Epithelial cell of umbilical artery (primary cell): ENCODE measurements around the gene MOAP1. TPM values are rescaled to one million over a fixed set of nuclear protein-coding genes. Genes with fewer than 3 reads are reported as not detected.

Experiments used
- total RNA-seq: library from RNA; depleted of rRNA; stranded (reverse); fragments of >200 nt; gene quantifications from 2 replicates; pipeline ENCODE4 v1.2.3, GENCODE V29; 2014

Gene MOAP1, protein sequence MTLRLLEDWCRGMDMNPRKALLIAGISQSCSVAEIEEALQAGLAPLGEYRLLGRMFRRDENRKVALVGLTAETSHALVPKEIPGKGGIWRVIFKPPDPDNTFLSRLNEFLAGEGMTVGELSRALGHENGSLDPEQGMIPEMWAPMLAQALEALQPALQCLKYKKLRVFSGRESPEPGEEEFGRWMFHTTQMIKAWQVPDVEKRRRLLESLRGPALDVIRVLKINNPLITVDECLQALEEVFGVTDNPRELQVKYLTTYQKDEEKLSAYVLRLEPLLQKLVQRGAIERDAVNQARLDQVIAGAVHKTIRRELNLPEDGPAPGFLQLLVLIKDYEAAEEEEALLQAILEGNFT
- 21.4 and 25.8 TPM in 2 replicates for total RNA-seq

DNA sequence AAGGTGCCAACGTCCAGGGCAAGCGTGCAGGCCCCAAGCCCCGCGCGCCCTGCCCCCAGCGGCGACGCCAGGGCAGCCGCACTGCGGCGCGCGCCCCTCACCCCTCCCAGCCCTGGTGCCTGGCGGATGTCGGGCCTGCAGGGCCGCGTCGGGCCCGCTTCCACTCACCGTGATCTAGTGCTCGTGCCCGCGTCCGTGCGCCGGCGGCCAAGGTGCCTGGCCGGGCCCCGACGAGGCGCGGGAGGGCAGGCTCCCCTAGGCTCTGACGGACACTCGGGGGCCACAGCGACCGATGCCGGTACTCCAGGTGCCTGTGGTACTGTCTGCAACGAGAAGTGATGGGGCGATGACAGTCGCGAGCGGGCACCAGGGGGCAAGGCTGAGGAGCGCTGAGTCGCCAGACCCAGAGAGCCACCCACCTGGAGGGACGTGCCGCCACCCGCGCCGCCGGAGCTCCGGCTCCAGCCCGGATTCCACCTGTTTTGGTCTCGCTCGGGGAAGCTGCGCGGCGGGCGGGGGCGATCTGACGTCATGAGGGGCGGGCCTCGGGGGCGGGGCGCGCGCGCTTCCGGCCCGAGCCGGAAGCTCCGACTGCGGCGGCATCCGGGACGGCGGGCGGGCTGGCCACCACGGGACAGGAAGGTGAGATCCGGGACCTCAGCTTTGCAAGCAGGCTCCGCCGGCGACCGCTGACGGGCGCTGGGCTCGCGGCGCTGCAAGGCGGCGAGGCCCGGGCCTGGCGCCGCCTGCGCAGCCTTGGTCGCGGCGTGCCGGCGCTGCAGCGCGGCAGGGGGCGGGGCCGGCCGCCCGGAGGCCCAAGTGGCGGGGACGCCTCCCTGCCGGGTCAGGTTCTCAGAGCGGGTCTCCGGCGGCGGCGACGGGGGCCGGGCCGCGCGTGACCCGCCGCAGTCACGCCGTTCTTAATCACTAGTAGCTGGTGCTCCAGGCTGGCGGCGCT lies at the start of gene MOAP1, which contains the start of gene LYSET:
TSS of gene MOAP1 (minus strand) at position 507 of the 958 bp plus-strand sequence. CDS start 655 bp downstream, outside the sequence.
TSS of gene LYSET (plus strand) at position 927 of the 958 bp plus-strand sequence. CDS start 89 bp downstream, outside the sequence.

DNA sequence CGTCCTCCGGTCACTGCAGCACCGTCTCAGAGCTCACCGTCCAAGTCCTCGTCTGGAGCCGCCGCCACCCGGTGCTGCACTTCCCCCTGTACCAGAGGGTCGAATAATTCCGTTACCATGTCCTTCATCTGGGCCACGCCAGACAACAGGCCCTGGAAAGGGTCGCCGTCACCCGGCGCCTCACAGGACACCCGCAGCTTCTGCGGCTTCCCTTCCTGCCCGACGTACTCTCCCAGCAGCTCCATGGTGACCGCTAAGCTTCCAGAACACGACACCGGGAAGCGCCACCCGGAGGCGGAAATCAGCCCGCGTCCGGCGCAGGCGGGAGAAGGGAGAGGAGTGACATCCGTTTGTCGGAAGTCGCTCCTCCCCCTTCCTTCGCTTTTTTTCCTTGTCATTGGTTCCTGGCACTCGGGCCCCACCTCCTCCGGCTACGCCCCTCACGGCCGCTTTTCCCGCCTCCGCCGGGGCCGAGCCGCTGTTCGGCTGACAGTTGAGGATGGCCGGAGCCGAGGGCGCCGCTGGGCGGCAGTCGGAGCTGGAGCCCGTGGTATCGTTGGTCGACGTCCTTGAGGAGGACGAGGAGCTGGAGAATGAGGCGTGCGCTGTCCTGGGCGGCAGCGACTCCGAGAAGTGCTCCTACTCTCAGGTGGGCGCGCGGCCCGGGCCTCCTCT lies 22.2 kb upstream of the MOAP1 start, which contains the start of the genes GON7 and UBR7:
TSS of gene GON7 (minus strand) at position 273 of the 675 bp plus-strand sequence. CDS start at position 245, 28 bp downstream.
TSS of gene UBR7 (plus strand) at position 464 of the 675 bp plus-strand sequence. CDS start at position 500, 36 bp downstream.

Other genes starting within 250 kb of the MOAP1 start
- gene ITPK1, start 69.0 kb downstream of the MOAP1 start, total RNA-seq, result 12.7 and 24.3 TPM in 2 replicates
- 12.7 and 16.3 TPM in 2 replicates for gene LYSET, start 420 bp upstream of the MOAP1 start, total RNA-seq
- gene GON7, start 22.2 kb upstream of the MOAP1 start, total RNA-seq, result 22.1 and 27.7 TPM in 2 replicates
- gene UBR7, start 22.4 kb upstream of the MOAP1 start, total RNA-seq, result 32.5 and 35.6 TPM in 2 replicates
- 23.1 and 27.9 TPM in 2 replicates for gene BTBD7, start 148.1 kb upstream of the MOAP1 start, total RNA-seq
- gene COX8C, start 162.3 kb upstream of the MOAP1 start, total RNA-seq, result not detected in 2 replicates
- gene UNC79, start 246.0 kb upstream of the MOAP1 start, total RNA-seq, result under 0.01 TPM in 2 replicates